Fibroblast of villous mesenchyme (primary cell): ENCODE measurements around the gene CYTH4. TPM values are rescaled to one million over a fixed set of nuclear protein-coding genes. Genes with fewer than 3 reads are reported as not detected.

Source experiments
- DNase-seq: peaks from one replicate; pipeline ENCODE4 v3.0.0-alpha.2; 2010; ENCODE audit warnings: low read depth
- H3K4me3 ChIP-seq: 2 replicates; pipeline ENCODE4 v1.5.1; 2011; ENCODE audit warnings: low read depth, mild to moderate bottlenecking, low read length
- total RNA-seq: library from RNA; depleted of rRNA; stranded (reverse); fragments of >200 nt; gene quantifications from 2 replicates; pipeline ENCODE4 v1.2.3, GENCODE V29; 2012
- TF ChIP-seq, protein P1 (sequence below): IDR thresholded peaks from 2 replicates; pipeline ENCODE4 v1.5.1; 2012; ENCODE audit warnings: low read depth, mild to moderate bottlenecking, low read length; ENCODE audit not compliant: insufficient read depth

Gene CYTH4
- total RNA-seq, 1 donor, result under 0.01 TPM

GRCh38 chr22:37304595-37305343 is 22.5 kb downstream of the CYTH4 start:
- peak; percentile 49 for DNase-seq
- no peak overlapping the region for H3K4me3 ChIP-seq
- TF ChIP-seq, protein P1, sequence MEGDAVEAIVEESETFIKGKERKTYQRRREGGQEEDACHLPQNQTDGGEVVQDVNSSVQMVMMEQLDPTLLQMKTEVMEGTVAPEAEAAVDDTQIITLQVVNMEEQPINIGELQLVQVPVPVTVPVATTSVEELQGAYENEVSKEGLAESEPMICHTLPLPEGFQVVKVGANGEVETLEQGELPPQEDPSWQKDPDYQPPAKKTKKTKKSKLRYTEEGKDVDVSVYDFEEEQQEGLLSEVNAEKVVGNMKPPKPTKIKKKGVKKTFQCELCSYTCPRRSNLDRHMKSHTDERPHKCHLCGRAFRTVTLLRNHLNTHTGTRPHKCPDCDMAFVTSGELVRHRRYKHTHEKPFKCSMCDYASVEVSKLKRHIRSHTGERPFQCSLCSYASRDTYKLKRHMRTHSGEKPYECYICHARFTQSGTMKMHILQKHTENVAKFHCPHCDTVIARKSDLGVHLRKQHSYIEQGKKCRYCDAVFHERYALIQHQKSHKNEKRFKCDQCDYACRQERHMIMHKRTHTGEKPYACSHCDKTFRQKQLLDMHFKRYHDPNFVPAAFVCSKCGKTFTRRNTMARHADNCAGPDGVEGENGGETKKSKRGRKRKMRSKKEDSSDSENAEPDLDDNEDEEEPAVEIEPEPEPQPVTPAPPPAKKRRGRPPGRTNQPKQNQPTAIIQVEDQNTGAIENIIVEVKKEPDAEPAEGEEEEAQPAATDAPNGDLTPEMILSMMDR, result no peak

- DNase-seq, result no peak
- no peak overlapping the region for H3K4me3 ChIP-seq
- TF ChIP-seq, protein P1, result no peak
These were observed 23.6 kb downstream of the CYTH4 start for GRCh38 chr22:37305887-37306286.

- no peak overlapping the region for H3K4me3 ChIP-seq
- no peak for DNase-seq
- TF ChIP-seq, protein P1, result no peak
These were observed 24.2 kb downstream of the CYTH4 start for GRCh38 chr22:37306494-37306829.

DNA sequence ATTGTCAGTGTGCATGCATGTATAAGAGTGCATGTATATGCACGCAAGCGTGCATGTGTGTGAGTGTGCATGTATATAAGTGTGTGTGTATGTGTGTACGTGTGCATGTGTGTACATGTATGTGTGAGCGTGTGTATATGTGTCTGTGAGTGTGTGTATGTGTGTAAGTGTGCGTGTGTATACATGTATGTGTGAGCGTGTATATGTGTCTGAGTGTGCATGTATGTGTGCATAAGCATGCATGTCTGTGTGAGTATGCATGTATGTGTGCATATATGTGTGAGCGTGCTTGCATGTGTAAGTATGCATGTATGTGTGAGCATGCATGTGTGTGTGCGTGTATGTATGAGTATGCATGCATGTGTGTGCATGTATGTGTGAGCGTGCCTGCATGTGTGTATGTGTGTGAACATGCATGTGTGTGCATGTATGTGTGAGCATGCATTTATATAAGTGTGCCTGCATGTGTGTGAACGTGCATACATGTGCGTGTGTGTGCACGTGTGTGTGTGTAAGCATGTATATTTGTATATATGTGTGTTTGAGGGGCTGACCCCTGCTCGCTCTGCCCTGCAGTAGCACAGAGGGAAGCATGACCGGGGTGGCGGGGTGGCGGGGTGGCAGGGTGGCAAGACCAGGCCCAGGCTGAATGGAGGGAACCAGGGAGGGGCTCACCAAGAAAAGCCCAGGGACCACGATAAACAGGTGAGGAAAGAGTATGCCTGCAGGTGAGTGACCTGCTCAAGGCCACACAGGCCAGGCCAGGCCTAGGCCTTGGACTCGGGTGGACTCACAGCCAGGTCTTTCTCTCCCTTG is 26.3 kb downstream of the CYTH4 start:
- H3K4me3 ChIP-seq, result no peak overlapping the region
- no peak for DNase-seq
- TF ChIP-seq, protein P1, result no peak

DNA sequence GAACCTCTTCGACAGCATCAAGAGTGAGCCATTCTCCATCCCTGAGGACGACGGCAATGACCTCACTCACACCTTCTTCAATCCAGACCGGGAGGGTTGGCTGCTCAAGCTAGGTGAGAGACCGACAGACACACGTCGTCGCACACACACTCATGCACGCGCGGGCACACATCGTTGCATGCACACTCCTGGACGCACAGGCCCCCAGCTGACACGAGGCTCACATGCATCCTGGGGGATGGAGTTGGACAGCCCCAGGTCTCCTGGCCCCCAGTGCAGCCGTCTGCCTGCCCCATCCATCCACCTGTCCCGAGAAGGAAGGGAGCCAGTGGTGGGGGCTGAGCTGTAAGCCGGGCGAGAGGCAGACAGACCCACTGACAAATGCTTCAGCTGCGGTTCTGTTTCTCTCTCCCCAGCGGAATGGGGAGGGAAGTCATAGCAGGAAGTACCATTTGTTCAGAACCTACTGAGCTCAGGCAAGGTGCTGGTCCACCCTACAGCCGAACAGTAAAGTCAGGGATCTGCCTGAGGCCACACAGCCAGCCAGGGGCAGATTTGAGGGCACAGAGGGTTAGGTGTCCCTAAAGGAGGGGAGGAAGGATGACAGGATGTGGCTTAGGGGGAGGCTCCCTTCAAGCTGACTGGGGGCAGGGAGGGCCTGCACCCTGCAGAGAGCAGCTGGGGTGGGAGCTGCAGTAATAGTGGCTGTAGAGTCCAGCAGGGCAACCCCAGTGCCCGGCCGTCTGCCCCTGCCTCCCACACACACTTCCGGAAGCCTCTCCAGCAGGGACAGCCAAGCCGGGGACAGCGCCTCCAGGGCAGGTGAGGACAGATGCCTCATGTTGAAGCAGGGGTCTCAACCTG is 27.1 kb downstream of the CYTH4 start:
- H3K4me3 ChIP-seq, result no peak overlapping the region
- DNase-seq, result no peak
- TF ChIP-seq, protein P1, result no peak

- DNase-seq, result no peak
- TF ChIP-seq, protein P1, result no peak
- no peak overlapping the region for H3K4me3 ChIP-seq
These were observed 27.8 kb downstream of the CYTH4 start for GRCh38 chr22:37310075-37310606.
